Tibial nerve (tissue), 3 donors: ENCODE data around the gene TTC19.

Source experiments
- CTCF ChIP-seq, 5 experiments: fragments of 200-600 bp in 3 of 5; fragments of 450-650 bp in 2 of 5; sonication (generic) in 3 of 5; IDR thresholded peaks; one replicate each; pipeline ENCODE4 v1.5.1; 2016 to 2019; ENCODE audit warnings: antibody characterized with exemption in 5 of 5, mild to moderate bottlenecking in 3 of 5, moderate library complexity in 2 of 5
- POLR2A ChIP-seq, 2 donors: fragments of 450-650 bp; IDR thresholded peaks; one replicate each; pipeline ENCODE4 v1.6.1; 2017; ENCODE audit warnings: antibody characterized with exemption in 2 of 2, mild to moderate bottlenecking in 2 of 2, moderate library complexity in 2 of 2

GRCh38 chr17:15973834-15974233 is 25.8 kb upstream of the TTC19 start:
- TF ChIP-seq CTCF (IDR thresholded peaks at IDR 0.05) (no peak), POLR2A (IDR thresholded peaks at IDR 0.05) (no peak)
